CD4-positive, alpha-beta T cell (primary cell): ENCODE data around the gene GJD4. TPM values are rescaled to one million over a fixed set of nuclear protein-coding genes. Genes with fewer than 3 reads are reported as not detected.

Source experiments
- ATAC-seq: fragments of 200-7000 bp; cut with Tn5 transposase; one replicate; pipeline ENCODE4 v1.10.0; 2022; ENCODE audit warnings: mild to moderate bottlenecking; ENCODE audit not compliant: poor library complexity
- CTCF ChIA-PET: fragments of 350-600 bp; sonication (Branson Sonifier 250); formaldehyde crosslinking; loops from one replicate; lab custom pipeline; 2021; ENCODE audit warnings: antibody characterized with exemption, inconsistent platforms; lab: Charles Lee
- POLR2A ChIA-PET: fragments of 350-600 bp; sonication (Branson Sonifier 250); formaldehyde crosslinking; loops from one replicate; lab custom pipeline; 2021; ENCODE audit warnings: antibody characterized with exemption, inconsistent platforms; lab: Charles Lee
- DNase-seq, 14 experiments: peaks; one replicate each; pipeline ENCODE4 v3.0.0-alpha.2; 2013 to 2020; ENCODE audit warnings: mixed read lengths in 2 of 14
- H3K27ac ChIP-seq, 2 donors: one replicate each; pipeline versions ENCODE4 v1.5.1 to v1.7.0; 2013; ENCODE audit warnings: low read length in 2 of 2, low read depth in 1 of 2, mild to moderate bottlenecking in 1 of 2
- H3K27me3 ChIP-seq, 2 experiments: 1 replicate in 1 of 2; 2 replicates in 1 of 2; pipeline versions ENCODE4 v1.6.1 to v1.7.0; 2013; ENCODE audit warnings: low read length in 2 of 2, control low read depth in 1 of 2, mild to moderate bottlenecking in 1 of 2, moderate library complexity in 1 of 2; ENCODE audit not compliant: insufficient read depth in 2 of 2, control insufficient read depth in 1 of 2
- H3K36me3 ChIP-seq: one replicate; pipeline ENCODE4 v1.6.1; 2013; ENCODE audit warnings: low read length, control low read depth; ENCODE audit not compliant: insufficient read depth
- H3K4me1 ChIP-seq: one replicate; pipeline ENCODE4 v1.6.1; 2013; ENCODE audit warnings: low read length, control low read depth; ENCODE audit not compliant: insufficient read depth
- H3K4me3 ChIP-seq: one replicate; pipeline ENCODE4 v1.5.1; 2013; ENCODE audit warnings: mild to moderate bottlenecking, low read length, moderate library complexity
- H3K9me3 ChIP-seq, 2 experiments: 1 replicate in 1 of 2; 2 replicates in 1 of 2; pipeline versions ENCODE4 v1.6.1 to v1.7.0; 2013; ENCODE audit warnings: low read length in 2 of 2, mild to moderate bottlenecking in 2 of 2, control low read depth in 1 of 2, moderate library complexity in 1 of 2; ENCODE audit not compliant: control insufficient read depth in 1 of 2, insufficient read depth in 1 of 2
- H3K27ac Mint-ChIP-seq: one replicate; pipeline ENCODE4 v1.8.0; 2020; ENCODE audit warnings: mixed read lengths
- H3K27me3 Mint-ChIP-seq: one replicate; pipeline ENCODE4 v1.8.0; 2021; ENCODE audit warnings: mixed read lengths
- H3K36me3 Mint-ChIP-seq: one replicate; pipeline ENCODE4 v1.8.0; 2021; ENCODE audit warnings: low read depth, mixed read lengths
- H3K4me1 Mint-ChIP-seq: one replicate; pipeline ENCODE4 v1.8.0; 2021; ENCODE audit warnings: low read depth, mixed read lengths
- H3K4me3 Mint-ChIP-seq: one replicate; pipeline ENCODE4 v1.8.0; 2020; ENCODE audit warnings: mild to moderate bottlenecking, mixed read lengths
- H3K9me3 Mint-ChIP-seq: one replicate; pipeline ENCODE4 v1.8.0; 2020; ENCODE audit warnings: mixed read lengths
- intact Hi-C, 2 experiments: fragments of 100-400 bp; cut with DNase I in 1 of 2; cut with micrococcal nuclease in 1 of 2; formaldehyde crosslinking; loops; one replicate each; pipeline versions ENCODE4 v1.15.1 to v1.9.0; 2023 to 2025; cut with DNase I, micrococcal nuclease
- total RNA-seq, 174 experiments: library from RNA in 2 of 174; stranded (reverse) in 2 of 174; gene quantifications; one replicate each; pipeline ENCODE4 v1.2.3 and lab custom pipeline; 2021 to 2026
- TF ChIP-seq, protein P1 (sequence below): fragments of 200-600 bp; IDR thresholded peaks from one replicate; pipeline ENCODE4 v1.8.0; 2022; ENCODE audit warnings: antibody characterized with exemption, mild to moderate bottlenecking

GJD4 gene
- total RNA-seq, 2 experiments from 2014 or later: not detected

DNA sequence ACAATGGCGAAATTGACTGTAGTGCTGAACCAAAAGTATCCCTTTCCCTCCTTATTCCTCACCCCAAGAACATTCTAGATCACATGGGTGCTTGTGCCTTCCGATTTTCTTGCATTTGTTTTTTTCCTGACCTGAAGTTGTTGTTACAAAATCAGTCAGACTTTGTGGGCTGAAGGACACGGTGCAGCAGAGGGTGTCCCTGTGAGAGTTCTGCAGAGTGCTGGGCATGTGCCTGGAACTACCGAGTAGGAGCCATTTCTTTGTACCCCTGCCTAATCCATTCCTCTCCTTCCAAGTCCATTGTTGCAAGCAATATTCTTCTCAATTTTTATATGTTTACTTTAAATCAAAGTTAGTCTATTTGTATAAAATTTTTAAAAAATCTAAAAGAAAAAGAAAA, 35.3 kb upstream of the GJD4 start:
- Histone ChIP-seq H3K9me3 (no peaks in the 10 kb centered on the region), H3K4me3 (no peak overlapping the region), H3K27me3 (no peaks in the 10 kb centered on the region), H3K36me3 (peaks cover 51% of the 10 kb centered on the region), H3K27ac (no peak overlapping the region), H3K4me1 (no peaks in the 10 kb centered on the region)
- Mint-ChIP-seq H3K4me1 (no peaks in the 10 kb centered on the region), H3K36me3 (peaks cover 86% of the 10 kb centered on the region), H3K27me3 (no peaks in the 10 kb centered on the region), H3K4me3 (no peak overlapping the region), H3K9me3 (no peaks in the 10 kb centered on the region), H3K27ac (no peak overlapping the region)
- intact Hi-C loops: loop anchor here in 1 of 2 experiments (10.0 kb wide), 2 partner anchors 55 to 455 kb away; no protein-coding TSS in a partner anchor
- TF ChIP-seq, protein P1, sequence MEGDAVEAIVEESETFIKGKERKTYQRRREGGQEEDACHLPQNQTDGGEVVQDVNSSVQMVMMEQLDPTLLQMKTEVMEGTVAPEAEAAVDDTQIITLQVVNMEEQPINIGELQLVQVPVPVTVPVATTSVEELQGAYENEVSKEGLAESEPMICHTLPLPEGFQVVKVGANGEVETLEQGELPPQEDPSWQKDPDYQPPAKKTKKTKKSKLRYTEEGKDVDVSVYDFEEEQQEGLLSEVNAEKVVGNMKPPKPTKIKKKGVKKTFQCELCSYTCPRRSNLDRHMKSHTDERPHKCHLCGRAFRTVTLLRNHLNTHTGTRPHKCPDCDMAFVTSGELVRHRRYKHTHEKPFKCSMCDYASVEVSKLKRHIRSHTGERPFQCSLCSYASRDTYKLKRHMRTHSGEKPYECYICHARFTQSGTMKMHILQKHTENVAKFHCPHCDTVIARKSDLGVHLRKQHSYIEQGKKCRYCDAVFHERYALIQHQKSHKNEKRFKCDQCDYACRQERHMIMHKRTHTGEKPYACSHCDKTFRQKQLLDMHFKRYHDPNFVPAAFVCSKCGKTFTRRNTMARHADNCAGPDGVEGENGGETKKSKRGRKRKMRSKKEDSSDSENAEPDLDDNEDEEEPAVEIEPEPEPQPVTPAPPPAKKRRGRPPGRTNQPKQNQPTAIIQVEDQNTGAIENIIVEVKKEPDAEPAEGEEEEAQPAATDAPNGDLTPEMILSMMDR: no peak
- ChIA-PET POLR2A (no interaction called here), CTCF (no interaction called here)
- DNase-seq (no peak), ATAC-seq (no peak)

DNA sequence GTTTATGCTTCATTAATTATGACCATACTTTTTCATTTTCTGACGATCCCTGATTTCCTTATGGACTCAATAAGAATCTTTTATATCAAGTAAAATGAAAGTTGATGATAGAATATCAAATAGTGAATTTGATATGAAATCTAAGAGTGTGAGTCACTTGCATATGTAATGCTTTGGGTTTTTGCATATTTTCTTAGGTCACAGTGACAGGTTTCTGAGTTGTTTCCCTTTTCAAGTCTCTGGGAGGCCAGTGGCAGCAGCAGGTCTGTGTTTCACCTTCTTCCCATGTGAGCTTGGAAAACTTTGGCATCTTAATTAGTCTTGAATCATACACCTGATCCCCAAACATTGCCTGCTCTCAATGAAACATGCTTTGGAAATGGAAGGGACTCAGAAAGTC, 34.7 kb upstream of the GJD4 start:
- Histone ChIP-seq H3K27me3 (no peaks in the 10 kb centered on the region), H3K36me3 (peaks cover 47% of the 10 kb centered on the region), H3K4me3 (no peak overlapping the region), H3K4me1 (no peaks in the 10 kb centered on the region), H3K27ac (no peak overlapping the region), H3K9me3 (no peaks in the 10 kb centered on the region)
- Mint-ChIP-seq H3K36me3 (peaks cover 89% of the 10 kb centered on the region), H3K4me1 (no peaks in the 10 kb centered on the region), H3K27ac (no peak overlapping the region), H3K9me3 (no peaks in the 10 kb centered on the region), H3K4me3 (no peak overlapping the region), H3K27me3 (no peaks in the 10 kb centered on the region)
- ATAC-seq (no peak), DNase-seq (no peak)
- TF ChIP-seq, protein P1: no peak
- POLR2A ChIA-PET: no interaction called here
- CTCF ChIA-PET: no interaction called here
- intact Hi-C loops: no loop called here

DNA sequence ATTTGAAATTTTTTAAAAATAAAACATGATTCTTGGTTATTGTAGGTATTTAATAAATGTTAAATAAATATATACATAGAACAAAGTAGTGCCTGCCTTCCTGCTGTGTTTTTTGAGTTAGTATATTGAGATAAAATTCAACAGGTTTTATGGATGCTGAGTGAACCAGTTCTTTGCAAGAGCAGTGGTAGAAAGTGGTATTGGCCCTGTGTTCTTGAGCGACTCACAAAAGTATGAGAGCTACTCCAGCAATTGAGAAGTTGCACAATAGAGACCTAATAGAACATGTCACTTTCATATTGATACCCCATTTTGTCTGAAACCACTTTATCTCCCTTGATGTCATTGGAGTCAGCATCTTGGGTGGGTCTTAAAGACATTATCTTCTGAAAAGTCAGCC, 32.6 kb upstream of the GJD4 start:
- Mint-ChIP-seq H3K27ac (no peak overlapping the region), H3K27me3 (no peaks in the 10 kb centered on the region), H3K36me3 (peaks cover 72% of the 10 kb centered on the region), H3K4me3 (no peak overlapping the region), H3K4me1 (no peaks in the 10 kb centered on the region), H3K9me3 (no peaks in the 10 kb centered on the region)
- POLR2A ChIA-PET: no interaction called here
- no peak overlapping the region for H3K27ac ChIP-seq
- TF ChIP-seq, protein P1: no peak
- H3K4me3 ChIP-seq: no peak overlapping the region
- CTCF ChIA-PET: interaction anchor here (2.5 kb wide), 1 partner anchor 9 kb away, joined by 6 read pairs; no protein-coding TSS in a partner anchor
- H3K4me1 ChIP-seq: no peaks in the 10 kb centered on the region
- peaks cover 0 to 10% of the 10 kb centered on the region in 2 experiments for H3K9me3 ChIP-seq
- ATAC-seq: no peak
- no peaks in the 10 kb centered on the region for H3K27me3 ChIP-seq
- peaks cover 31% of the 10 kb centered on the region for H3K36me3 ChIP-seq
- intact Hi-C loops: no loop called here
- DNase-seq: no peak
